Activated naive CD4-positive, alpha-beta T cell treated with anti-CD3 and anti-CD28 coated beads for 36 hours (primary cell): ENCODE measurements around the gene SMAD2. TPM values are rescaled to one million over a fixed set of nuclear protein-coding genes. Genes with fewer than 3 reads are reported as not detected.

Experiments
- CTCF ChIA-PET: fragments of 350-600 bp; sonication (Branson Sonifier 250); formaldehyde crosslinking; loops from one replicate; lab custom pipeline; 2021; ENCODE audit warnings: antibody characterized with exemption; lab: Charles Lee
- DNase-seq: peaks from one replicate; pipeline ENCODE4 v3.0.0-alpha.2; 2020
- H3K27ac Mint-ChIP-seq: one replicate; pipeline ENCODE4 v1.8.0; 2021; ENCODE audit warnings: mild to moderate bottlenecking, mixed read lengths
- H3K27me3 Mint-ChIP-seq: one replicate; pipeline ENCODE4 v1.8.0; 2021; ENCODE audit warnings: low read depth, mixed read lengths
- H3K36me3 Mint-ChIP-seq: one replicate; pipeline ENCODE4 v1.8.0; 2021; ENCODE audit warnings: low read depth, mixed read lengths
- H3K4me1 Mint-ChIP-seq: one replicate; pipeline ENCODE4 v1.8.0; 2021; ENCODE audit warnings: low read depth, mixed read lengths
- H3K4me3 Mint-ChIP-seq: one replicate; pipeline ENCODE4 v1.8.0; 2021; ENCODE audit warnings: mild to moderate bottlenecking, moderate library complexity, mixed read lengths
- H3K9me3 Mint-ChIP-seq: one replicate; pipeline ENCODE4 v1.8.0; 2021; ENCODE audit warnings: mixed read lengths
- intact Hi-C: fragments of 100-400 bp; cut with micrococcal nuclease; formaldehyde crosslinking; loops from one replicate; pipeline ENCODE4 v1.15.1; 2023
- total RNA-seq, 2 experiments: library from RNA; stranded (reverse); gene quantifications; one replicate each; pipeline ENCODE4 v1.2.3, GENCODE V29; 2021

SMAD2 gene
- total RNA-seq, 2 experiments from 2014 or later, result 106 to 116 TPM

- intact Hi-C loops, result no loop called here
- H3K36me3 Mint-ChIP-seq, result peaks cover 31% of the 10 kb centered on the region
- no peaks in the 10 kb centered on the region for H3K27me3 Mint-ChIP-seq
- CTCF ChIA-PET, result no interaction called here
- peaks cover 1% of the 10 kb centered on the region for H3K9me3 Mint-ChIP-seq
- no peaks in the 10 kb centered on the region for H3K4me1 Mint-ChIP-seq
- no peak for DNase-seq
- H3K27ac Mint-ChIP-seq, result no peak overlapping the region
- no peak overlapping the region for H3K4me3 Mint-ChIP-seq
Measured at GRCh38 chr18:47826157-47827074, 104.0 kb downstream of the SMAD2 start.

GRCh38 chr18:47821314-47821713 is 109.1 kb downstream of the SMAD2 start:
- intact Hi-C loops, result no loop called here
- no peaks in the 10 kb centered on the region for H3K9me3 Mint-ChIP-seq
- DNase-seq, result no peak
- no peak overlapping the region for H3K27ac Mint-ChIP-seq
- peaks cover 14% of the 10 kb centered on the region for H3K36me3 Mint-ChIP-seq
- H3K4me3 Mint-ChIP-seq, result no peak overlapping the region
- CTCF ChIA-PET, result interaction anchor here (0.7 to 1.1 kb wide), 2 partner anchors 67 to 201 kb away, joined by 3 to 5 read pairs; no protein-coding TSS in a partner anchor
- no peaks in the 10 kb centered on the region for H3K27me3 Mint-ChIP-seq
- H3K4me1 Mint-ChIP-seq, result no peaks in the 10 kb centered on the region

DNA sequence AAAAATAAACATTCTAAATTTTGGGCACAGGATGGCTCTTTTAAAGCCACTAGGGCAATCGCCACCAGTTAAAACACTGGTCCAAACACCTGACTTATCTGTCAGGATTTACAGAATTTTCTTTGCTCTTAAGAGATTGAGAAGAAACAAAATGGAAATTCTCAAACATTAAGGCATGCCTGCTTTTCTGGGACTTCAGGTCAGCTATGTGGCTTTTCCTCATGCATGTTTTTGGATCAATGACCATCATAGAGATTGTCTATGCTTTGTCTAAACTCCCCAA is 112.7 kb downstream of the SMAD2 start:
- peaks cover 18% of the 10 kb centered on the region for H3K36me3 Mint-ChIP-seq
- DNase-seq, result no peak
- H3K9me3 Mint-ChIP-seq, result no peaks in the 10 kb centered on the region
- H3K4me3 Mint-ChIP-seq, result no peak overlapping the region
- intact Hi-C loops, result no loop called here
- H3K4me1 Mint-ChIP-seq, result no peaks in the 10 kb centered on the region
- no peak overlapping the region for H3K27ac Mint-ChIP-seq
- no peaks in the 10 kb centered on the region for H3K27me3 Mint-ChIP-seq
- CTCF ChIA-PET, result interaction anchor here (0.7 to 1.9 kb wide), 2 partner anchors 66 to 180 kb away, joined by 3 to 5 read pairs; no protein-coding TSS in a partner anchor

DNA sequence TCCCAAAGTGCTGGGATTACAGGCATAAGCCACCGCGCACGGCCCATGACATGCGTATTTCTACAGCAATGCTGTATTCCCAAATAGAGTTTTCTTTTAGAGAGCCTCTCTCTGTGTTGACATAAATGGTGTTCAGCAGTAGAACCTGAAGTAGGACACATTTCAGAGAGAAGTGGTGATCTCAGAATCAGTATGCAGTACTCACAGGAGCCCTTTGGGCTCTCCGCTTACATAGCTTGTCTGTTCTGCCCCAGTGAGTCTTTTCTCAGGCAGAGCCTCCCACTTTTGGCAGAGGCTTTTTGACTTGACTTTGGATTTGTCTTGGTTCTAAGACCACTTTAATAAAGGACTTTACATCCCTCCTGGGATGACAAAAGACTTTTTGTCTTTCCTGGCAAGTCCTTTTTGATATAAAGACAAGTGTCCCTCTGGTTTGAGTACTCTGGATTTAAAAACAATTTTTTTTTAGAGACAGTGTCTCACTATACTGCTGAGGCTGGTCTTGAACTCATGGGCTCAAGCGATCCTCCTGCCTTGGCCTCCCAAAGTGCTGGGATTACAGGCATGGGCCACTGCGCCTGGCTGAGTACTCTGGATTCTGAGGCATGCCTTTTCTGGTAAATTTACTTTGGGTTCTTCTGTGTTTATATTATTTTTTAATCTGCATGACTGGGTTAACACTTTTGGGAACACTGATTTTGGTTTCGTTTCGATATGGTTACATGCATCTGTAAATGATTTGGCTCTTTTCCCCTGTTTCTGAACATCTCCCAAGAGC is 113.3 kb downstream of the SMAD2 start:
- Mint-ChIP-seq H3K27ac (no peak overlapping the region), H3K36me3 (peaks cover 21% of the 10 kb centered on the region), H3K4me3 (no peak overlapping the region), H3K27me3 (no peaks in the 10 kb centered on the region), H3K9me3 (peaks cover 2% of the 10 kb centered on the region), H3K4me1 (no peaks in the 10 kb centered on the region)
- DNase-seq, result no peak
- intact Hi-C loops, result no loop called here
- CTCF ChIA-PET, result interaction anchor here (0.7 kb wide), 1 partner anchor 66 kb away, joined by 3 read pairs; no protein-coding TSS in a partner anchor

DNA sequence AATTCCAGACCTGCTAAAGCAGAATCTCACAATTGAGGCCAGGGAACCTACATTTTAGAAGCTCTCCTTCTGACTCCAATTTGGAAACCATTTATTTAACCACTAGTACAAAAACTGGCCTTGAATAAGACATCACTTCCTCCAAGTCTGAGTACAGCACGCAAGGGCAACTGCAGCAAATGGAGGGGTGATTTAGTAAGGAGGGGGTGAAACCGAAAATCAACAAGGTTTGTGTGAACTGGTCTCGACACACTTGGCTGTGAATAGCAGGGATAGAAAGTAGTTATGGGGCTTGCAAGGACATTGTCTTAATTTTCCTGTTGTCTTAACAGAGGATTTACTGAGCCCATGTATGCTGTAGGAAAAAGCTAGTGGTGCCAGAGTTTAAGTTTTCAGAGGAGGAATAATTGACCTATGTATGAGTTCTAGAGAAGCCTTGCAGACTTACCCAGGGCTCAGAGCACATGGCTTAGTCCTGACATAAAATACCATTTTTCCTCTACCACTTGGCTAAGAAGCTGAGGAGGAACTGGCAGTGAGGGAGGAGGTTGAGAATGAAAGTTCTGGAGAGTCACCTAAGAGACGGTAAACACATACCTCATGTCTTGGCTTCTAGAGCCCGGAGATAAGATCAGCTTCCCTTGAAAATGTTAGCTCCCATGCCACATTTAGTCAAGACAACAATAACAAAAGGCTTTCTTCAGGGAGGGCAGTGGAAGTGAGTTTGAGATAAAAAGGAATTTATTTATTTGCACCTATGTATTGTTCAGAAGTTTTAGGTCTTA is 114.8 kb downstream of the SMAD2 start:
- H3K27me3 Mint-ChIP-seq, result no peaks in the 10 kb centered on the region
- CTCF ChIA-PET, result no interaction called here
- peaks cover 14% of the 10 kb centered on the region for H3K36me3 Mint-ChIP-seq
- H3K4me3 Mint-ChIP-seq, result no peak overlapping the region
- no peaks in the 10 kb centered on the region for H3K4me1 Mint-ChIP-seq
- intact Hi-C loops, result no loop called here
- peaks cover 2% of the 10 kb centered on the region for H3K9me3 Mint-ChIP-seq
- H3K27ac Mint-ChIP-seq, result no peak overlapping the region
- DNase-seq, result no peak

DNA sequence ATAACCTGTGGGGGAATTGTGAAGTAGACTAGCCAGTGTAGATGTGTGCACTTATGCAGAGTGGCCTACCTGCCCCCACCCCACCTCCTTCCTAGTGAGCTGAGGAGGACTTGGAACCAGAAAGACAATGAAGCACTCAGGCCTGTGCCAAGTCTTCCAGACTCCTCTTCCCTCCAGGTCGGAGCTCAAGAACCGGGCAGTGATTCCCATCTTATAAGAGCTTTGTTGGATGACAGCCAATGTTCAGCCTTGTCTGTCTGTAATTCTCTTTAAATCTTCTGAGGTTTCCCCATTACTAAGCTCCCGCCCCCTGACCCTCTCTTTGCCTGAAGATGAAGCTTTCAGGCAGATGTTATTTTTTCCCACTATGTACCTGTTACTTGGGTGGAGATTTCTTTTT is 121.0 kb downstream of the SMAD2 start:
- CTCF ChIA-PET, result no interaction called here
- Mint-ChIP-seq H3K27me3 (no peaks in the 10 kb centered on the region), H3K9me3 (peaks cover 2% of the 10 kb centered on the region), H3K4me3 (no peak overlapping the region), H3K36me3 (peaks cover 9% of the 10 kb centered on the region), H3K27ac (no peak overlapping the region), H3K4me1 (no peaks in the 10 kb centered on the region)
- intact Hi-C loops, result no loop called here
- DNase-seq, result no peak

- CTCF ChIA-PET, result no interaction called here
- no peaks in the 10 kb centered on the region for H3K27me3 Mint-ChIP-seq
- no peaks in the 10 kb centered on the region for H3K9me3 Mint-ChIP-seq
- DNase-seq, result no peak
- H3K4me3 Mint-ChIP-seq, result no peak overlapping the region
- H3K27ac Mint-ChIP-seq, result no peak overlapping the region
- no peaks in the 10 kb centered on the region for H3K4me1 Mint-ChIP-seq
- intact Hi-C loops, result no loop called here
- no peaks in the 10 kb centered on the region for H3K36me3 Mint-ChIP-seq
Measured at GRCh38 chr18:47802802-47803201, 127.7 kb downstream of the SMAD2 start.

DNA sequence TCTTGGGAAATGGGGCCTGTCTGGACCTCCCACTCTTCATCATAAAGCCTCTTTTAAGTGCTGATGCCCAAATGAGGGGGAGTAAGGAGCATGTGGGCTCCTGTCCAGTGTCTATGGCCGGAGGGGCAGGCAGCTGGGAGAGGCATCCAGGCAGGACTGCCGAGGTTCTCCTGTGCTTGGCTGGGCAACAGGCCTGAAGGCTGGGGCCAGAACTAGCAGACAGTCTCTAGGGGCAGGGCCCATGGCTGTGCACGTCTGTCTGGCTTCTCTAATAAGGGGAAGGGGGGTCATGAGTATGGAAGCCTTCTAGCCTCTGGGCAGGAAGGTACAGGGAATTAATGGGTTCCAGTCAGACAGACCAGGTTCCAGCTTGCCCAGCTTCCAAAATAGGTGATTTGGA is 128.6 kb downstream of the SMAD2 start:
- intact Hi-C loops, result no loop called here
- H3K36me3 Mint-ChIP-seq, result no peaks in the 10 kb centered on the region
- DNase-seq, result no peak
- no peaks in the 10 kb centered on the region for H3K9me3 Mint-ChIP-seq
- no peak overlapping the region for H3K4me3 Mint-ChIP-seq
- H3K27ac Mint-ChIP-seq, result no peak overlapping the region
- no peaks in the 10 kb centered on the region for H3K27me3 Mint-ChIP-seq
- CTCF ChIA-PET, result no interaction called here
- H3K4me1 Mint-ChIP-seq, result no peaks in the 10 kb centered on the region

DNA sequence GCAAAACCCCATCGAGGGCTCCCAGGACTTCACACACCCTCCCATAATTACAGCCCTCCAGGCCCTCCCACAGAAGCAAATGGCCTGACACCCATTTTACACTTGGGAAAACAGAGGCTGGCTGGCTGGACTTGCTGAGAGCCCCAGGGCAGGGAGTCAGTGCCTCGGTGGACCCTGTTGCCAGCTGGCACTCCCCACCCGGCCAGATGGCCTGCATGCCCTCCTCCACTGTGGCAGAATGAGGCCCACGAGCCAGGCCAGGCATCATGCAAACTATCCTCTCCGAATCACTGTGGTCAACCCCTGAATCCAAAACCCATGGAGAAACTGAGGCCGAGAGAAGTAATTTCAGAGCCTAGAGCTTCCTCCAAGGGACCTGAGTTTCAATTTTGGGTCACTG is 129.7 kb downstream of the SMAD2 start:
- intact Hi-C loops, result no loop called here
- no peak overlapping the region for H3K27ac Mint-ChIP-seq
- no peaks in the 10 kb centered on the region for H3K36me3 Mint-ChIP-seq
- H3K4me1 Mint-ChIP-seq, result no peaks in the 10 kb centered on the region
- H3K27me3 Mint-ChIP-seq, result no peaks in the 10 kb centered on the region
- CTCF ChIA-PET, result no interaction called here
- no peak for DNase-seq
- H3K9me3 Mint-ChIP-seq, result no peaks in the 10 kb centered on the region
- no peak overlapping the region for H3K4me3 Mint-ChIP-seq

DNA sequence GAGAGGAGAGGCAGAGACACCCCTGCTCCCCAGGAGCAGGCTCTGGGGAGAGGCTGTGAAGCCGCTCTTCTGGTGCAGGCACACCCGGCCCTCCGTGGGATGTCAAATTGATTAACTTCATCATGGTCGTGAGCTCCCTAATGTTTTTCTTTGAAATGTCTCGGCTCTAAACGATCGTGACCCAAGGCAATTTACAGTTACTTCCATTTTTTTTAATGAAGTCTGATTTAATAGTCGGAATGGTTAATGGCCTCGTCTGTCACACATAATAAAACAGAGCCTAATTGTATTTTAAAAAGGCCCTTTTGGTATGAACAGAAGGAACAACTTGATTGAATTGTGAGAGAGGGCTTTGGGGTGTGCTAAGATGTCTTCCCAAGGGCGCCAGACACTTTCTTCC is 130.2 kb downstream of the SMAD2 start:
- CTCF ChIA-PET, result no interaction called here
- H3K27me3 Mint-ChIP-seq, result peaks cover 2% of the 10 kb centered on the region
- H3K9me3 Mint-ChIP-seq, result no peaks in the 10 kb centered on the region
- H3K36me3 Mint-ChIP-seq, result no peaks in the 10 kb centered on the region
- no peak overlapping the region for H3K27ac Mint-ChIP-seq
- no peaks in the 10 kb centered on the region for H3K4me1 Mint-ChIP-seq
- H3K4me3 Mint-ChIP-seq, result no peak overlapping the region
- intact Hi-C loops, result no loop called here
- DNase-seq, result no peak

GRCh38 chr18:47799376-47799775 is 131.1 kb downstream of the SMAD2 start:
- no peak overlapping the region for H3K4me3 Mint-ChIP-seq
- H3K27ac Mint-ChIP-seq, result no peak overlapping the region
- DNase-seq, result no peak
- CTCF ChIA-PET, result no interaction called here
- no peaks in the 10 kb centered on the region for H3K36me3 Mint-ChIP-seq
- H3K9me3 Mint-ChIP-seq, result no peaks in the 10 kb centered on the region
- H3K4me1 Mint-ChIP-seq, result no peaks in the 10 kb centered on the region
- H3K27me3 Mint-ChIP-seq, result peaks cover 2% of the 10 kb centered on the region
- intact Hi-C loops, result no loop called here

GRCh38 chr18:47798366-47798765 is 132.1 kb downstream of the SMAD2 start:
- no peak overlapping the region for H3K27ac Mint-ChIP-seq
- CTCF ChIA-PET, result no interaction called here
- H3K4me3 Mint-ChIP-seq, result no peak overlapping the region
- DNase-seq, result no peak
- intact Hi-C loops, result no loop called here
- no peaks in the 10 kb centered on the region for H3K36me3 Mint-ChIP-seq
- no peaks in the 10 kb centered on the region for H3K4me1 Mint-ChIP-seq
- H3K27me3 Mint-ChIP-seq, result peaks cover 8% of the 10 kb centered on the region
- H3K9me3 Mint-ChIP-seq, result no peaks in the 10 kb centered on the region
